ENCODE results near the gene C11orf91.

The C11orf91 gene

DNA sequence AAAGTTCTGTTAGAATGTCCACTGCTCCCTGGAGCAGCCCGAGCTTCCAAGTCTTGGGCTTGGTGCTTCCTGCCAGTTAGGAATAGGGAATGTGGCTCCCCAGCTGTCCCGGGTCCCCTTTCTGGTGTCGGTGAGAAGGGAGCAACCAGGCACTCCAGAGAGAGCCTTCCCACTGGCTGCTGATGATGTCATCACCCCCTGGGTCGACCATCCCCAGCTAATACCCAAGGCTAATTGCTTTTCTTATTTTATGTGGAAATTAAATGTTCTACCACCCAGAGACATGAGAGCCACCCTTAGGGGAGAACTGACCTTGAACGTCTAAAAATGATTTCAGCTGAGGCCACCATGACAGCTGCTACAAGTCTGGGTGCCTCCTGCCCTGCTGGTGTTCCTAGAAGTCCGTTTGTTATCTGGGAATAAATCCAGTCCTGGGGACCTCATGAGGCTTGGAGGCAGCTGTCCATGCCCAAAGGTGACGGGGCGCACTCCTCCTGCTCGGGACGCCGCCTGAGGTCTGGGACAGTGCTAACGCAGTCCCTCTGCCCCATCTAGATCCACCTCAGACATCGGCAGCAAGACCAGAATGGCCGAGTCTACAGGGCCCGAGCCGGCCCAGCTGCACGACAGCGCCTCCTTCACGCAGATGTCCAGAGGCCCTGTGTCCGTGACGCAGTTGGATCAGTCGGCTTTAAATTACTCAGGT, 42.3 kb downstream of the C11orf91 start:
- DNase-seq (ENCODE audit: low read depth): no peak
- H3K4me3 ChIP-seq (ENCODE audit: control insufficient read depth, low read depth, low read length): no peak overlapping the region
- TF ChIP-seq, protein P1, sequence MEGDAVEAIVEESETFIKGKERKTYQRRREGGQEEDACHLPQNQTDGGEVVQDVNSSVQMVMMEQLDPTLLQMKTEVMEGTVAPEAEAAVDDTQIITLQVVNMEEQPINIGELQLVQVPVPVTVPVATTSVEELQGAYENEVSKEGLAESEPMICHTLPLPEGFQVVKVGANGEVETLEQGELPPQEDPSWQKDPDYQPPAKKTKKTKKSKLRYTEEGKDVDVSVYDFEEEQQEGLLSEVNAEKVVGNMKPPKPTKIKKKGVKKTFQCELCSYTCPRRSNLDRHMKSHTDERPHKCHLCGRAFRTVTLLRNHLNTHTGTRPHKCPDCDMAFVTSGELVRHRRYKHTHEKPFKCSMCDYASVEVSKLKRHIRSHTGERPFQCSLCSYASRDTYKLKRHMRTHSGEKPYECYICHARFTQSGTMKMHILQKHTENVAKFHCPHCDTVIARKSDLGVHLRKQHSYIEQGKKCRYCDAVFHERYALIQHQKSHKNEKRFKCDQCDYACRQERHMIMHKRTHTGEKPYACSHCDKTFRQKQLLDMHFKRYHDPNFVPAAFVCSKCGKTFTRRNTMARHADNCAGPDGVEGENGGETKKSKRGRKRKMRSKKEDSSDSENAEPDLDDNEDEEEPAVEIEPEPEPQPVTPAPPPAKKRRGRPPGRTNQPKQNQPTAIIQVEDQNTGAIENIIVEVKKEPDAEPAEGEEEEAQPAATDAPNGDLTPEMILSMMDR (conservative IDR thresholded peaks at IDR 0.05; ENCODE audit: control insufficient read depth, insufficient read depth, low read depth, low read length): no peak

DNA sequence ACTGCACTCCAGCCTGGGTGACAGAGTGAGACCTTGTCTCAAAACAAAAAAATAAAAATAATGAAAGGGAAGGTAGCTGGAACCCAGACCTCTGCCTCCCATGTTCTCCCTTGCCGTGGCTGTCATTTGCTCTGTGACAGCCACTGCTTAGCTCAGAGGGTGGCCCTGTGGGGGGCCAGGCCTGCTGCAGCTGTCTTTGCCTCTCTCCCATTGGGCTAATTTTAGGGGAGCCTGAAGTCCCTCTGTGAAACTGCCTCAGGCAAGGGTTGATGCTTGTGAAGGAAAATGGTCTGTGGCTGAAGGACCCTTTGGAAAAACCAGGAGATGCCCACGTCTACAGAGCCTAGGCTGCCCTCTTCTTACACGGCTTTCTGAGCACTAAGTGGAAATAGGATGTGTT, 42.9 kb downstream of the C11orf91 start:
- H3K4me3 ChIP-seq (ENCODE audit: control insufficient read depth, low read depth, low read length): no peak overlapping the region
- TF ChIP-seq, protein P1 (conservative IDR thresholded peaks at IDR 0.05; ENCODE audit: control insufficient read depth, insufficient read depth, low read depth, low read length): no peak
- DNase-seq (ENCODE audit: low read depth): no peak

DNA sequence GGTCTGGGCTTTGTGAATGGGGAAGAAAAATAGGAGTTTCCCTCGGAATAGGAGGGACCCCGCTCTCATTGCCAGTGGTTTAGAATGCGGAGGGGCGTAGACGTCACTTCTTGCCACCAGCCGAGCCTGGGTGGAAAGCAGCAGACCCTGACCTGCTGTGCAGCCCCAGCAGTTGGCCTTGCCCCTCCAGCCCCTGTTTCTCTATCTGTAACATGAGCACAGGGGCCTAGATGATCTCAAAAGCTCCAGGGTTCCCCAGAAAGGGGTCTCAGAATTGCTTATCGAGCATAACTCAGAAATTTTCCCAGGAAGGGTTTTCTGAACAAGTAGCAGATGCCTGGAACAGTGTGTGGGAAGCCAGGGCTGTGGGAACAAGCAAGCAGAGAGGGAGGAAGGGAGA, 43.9 kb downstream of the C11orf91 start:
- DNase-seq (ENCODE audit: low read depth): no peak
- TF ChIP-seq, protein P1 (conservative IDR thresholded peaks at IDR 0.05; ENCODE audit: control insufficient read depth, insufficient read depth, low read depth, low read length): no peak
- H3K4me3 ChIP-seq (ENCODE audit: control insufficient read depth, low read depth, low read length): no peak overlapping the region

DNA sequence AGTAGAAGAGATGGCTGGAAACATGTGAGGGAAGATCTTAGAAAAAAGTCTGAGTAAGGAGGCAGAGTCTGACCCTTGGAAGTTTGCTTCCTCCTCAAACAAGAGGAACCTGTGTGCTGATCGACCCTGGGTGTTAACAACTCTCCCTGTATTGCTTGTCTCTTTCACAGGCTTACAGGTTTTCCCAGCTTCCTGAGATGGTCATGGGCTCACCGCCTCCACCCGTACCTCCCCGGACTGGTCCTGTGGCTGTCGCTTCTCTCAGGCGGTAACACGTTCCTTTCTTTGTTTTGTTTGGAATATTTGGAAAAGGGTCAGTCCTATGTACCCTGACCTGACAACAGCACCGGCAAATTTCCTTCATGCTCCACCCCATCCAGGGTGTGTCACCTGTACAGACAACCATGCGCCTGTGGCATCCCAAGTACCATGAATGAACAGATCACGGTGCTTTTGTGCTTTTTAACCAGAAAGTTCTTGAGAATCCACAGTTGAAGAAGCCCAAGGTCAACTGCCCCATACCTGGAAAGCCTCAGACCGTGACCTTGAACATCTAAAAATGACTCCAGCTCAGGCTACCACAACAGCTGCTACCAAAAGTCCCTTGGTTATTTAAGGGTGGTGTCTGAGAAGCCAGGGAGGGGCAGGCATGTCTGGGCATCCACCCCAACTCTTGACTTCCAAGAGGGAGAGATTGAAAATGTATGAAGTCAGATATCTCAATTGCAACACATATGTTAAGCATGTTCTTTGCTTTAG, 44.6 kb downstream of the C11orf91 start:
- DNase-seq (ENCODE audit: low read depth): no peak
- H3K4me3 ChIP-seq (ENCODE audit: control insufficient read depth, low read depth, low read length): no peak overlapping the region
- TF ChIP-seq, protein P1 (conservative IDR thresholded peaks at IDR 0.05; ENCODE audit: control insufficient read depth, insufficient read depth, low read depth, low read length): no peak

DNA sequence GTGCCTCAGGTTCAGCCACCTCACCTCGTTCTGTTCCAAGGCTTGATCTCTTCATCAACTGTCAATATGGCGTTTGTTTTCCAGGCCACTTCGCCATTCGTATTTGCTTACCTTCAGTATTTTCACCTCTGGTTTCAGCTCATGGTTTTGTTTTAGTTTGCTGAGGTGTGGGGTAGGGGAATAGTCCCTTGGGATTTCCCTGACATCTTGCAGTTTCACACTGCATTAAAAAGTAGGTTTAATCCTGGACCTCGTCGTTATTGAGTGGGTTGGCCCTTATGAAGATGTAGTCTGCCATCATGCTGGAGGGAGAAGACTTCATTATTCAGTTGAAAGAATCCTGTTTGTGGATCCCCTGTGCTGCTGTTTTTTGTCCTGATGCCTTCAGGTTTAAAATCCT, 46.0 kb downstream of the C11orf91 start:
- TF ChIP-seq, protein P1 (conservative IDR thresholded peaks at IDR 0.05; ENCODE audit: control insufficient read depth, insufficient read depth, low read depth, low read length): no peak
- DNase-seq (ENCODE audit: low read depth): no peak
- no peak overlapping the region for H3K4me3 ChIP-seq (ENCODE audit: control insufficient read depth, low read depth, low read length)

DNA sequence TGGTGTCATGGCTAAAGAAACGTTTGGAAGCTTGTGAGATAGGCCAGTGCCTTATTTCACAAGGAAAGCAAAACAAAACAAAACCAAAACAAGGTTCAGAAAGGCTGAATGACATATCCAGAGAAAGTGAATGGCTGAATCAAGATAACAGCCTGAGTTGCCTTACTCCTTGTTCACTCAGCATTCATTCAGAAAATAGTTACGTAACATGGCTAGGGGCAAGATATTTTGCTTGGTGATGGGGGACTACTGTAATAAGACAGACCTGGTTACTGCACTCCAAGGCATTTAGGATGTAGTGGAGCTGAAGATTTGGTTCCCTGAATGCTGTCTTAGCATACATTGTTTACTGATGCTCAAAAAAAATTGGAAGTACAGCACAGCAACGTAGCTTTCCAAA, 47.7 kb downstream of the C11orf91 start:
- H3K4me3 ChIP-seq (ENCODE audit: control insufficient read depth, low read depth, low read length): no peak overlapping the region
- no peak for DNase-seq (ENCODE audit: low read depth)
- TF ChIP-seq, protein P1 (conservative IDR thresholded peaks at IDR 0.05; ENCODE audit: control insufficient read depth, insufficient read depth, low read depth, low read length): no peak

Measured in fibroblast of mammary gland (primary cell).